HFF-Myc (cell line): Measurements from ENCODE around the gene GNRHR.
A peak's percentile ranks its signal among the peaks of the same experiment; 100 is the strongest.

Source experiments
- DNase-seq: peaks from one replicate; pipeline ENCODE4 v3.0.0-alpha.2; 2011; ENCODE audit warnings: low read depth; ENCODE audit errors: extremely low read depth
- H3K4me3 ChIP-seq: replicated peaks from 2 replicates; pipeline ENCODE4 v1.5.1; 2011; ENCODE audit warnings: low read depth, mild to moderate bottlenecking, control low read depth, low read length
- CTCF ChIP-seq: IDR thresholded peaks from 2 replicates; pipeline ENCODE4 v1.5.1; 2012; ENCODE audit warnings: mild to moderate bottlenecking, low read depth, low read length, control low read depth; ENCODE audit errors: missing control alignments

Gene GNRHR

DNA sequence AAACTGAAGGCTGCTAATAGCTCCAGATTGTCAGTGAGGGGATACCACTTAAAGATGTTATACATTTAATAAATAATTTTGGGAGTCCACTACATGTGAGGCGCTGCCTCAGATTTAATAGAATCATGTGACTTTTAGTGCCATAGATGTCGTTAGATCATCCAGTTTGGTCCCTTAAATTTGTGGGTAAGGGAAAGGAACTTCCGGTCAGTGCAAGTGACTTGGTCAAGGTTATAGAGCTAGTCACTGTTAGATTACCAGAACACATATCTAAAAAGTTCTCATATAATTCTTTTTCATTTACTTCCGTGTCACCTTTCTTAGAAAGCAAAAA, 52.7 kb downstream of the GNRHR start:
- DNase-seq, result no peak
- H3K4me3 ChIP-seq, result peak overlapping the region; percentile 75
- TF ChIP-seq CTCF, result no peak

GRCh38 chr4:67700738-67701516, 53.3 kb downstream of the GNRHR start, which contains the start of gene UBA6:
Gene UBA6, minus strand, starts transcription at chr4:67701155. Its CDS starts 36 bp downstream, at chr4:67701119.
- TF ChIP-seq CTCF, result peak; percentile 20
- H3K4me3 ChIP-seq, result peak within 1 kb of the TSS; percentile 75
- peak; percentile 96 for DNase-seq

DNA sequence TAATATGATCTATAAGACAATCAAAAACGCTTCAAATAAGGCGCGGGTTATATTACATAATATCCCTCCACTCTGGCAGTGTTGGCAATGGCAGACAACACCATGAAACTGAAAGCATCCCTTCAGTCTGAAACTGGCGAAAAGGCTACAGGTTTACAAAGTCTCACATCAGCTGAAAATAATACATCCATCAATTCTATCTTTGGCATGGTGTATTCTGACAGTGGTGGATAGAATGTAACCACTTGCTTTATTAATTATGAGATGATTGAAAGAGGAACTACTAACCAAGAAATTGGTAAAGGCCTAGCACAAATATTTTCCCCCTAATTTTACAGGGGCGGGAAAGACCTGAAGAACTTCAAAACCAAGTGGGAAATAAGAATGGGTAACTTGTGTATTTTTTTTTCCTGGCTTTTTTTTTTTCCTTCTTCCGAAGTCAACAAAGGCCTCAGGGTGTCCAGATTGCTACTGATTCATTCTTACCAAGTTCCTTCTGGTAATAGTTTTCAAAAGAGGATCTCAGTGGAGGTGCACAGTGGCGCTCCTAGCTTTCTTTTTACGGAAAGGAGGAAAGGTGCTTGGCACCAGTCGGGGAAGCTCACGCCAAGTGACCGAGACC, 54.0 kb downstream of the GNRHR start:
- H3K4me3 ChIP-seq, result peak overlapping the region; percentile 75
- no peak for DNase-seq
- no peak for TF ChIP-seq CTCF

DNA sequence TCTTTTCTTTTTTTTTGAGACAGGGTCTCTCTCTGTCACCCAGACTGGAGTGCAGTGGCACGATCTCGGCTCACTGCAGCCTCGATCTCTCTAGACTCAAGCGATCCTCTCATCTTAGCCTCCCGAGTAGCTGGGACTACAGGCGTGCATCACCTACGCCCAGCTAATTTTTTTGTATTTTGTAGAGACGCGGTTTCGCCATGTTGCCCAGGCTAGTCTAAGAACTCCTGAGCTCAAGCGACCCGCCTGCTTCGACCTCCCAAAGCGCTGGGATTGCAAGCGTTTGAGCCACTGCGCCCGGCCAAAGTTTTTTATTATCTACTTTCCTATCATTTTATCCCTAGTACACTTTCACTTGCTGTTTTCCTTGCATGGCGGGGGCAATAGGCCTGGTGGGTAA, 54.6 kb downstream of the GNRHR start:
- peak overlapping the region; percentile 75 for H3K4me3 ChIP-seq
- TF ChIP-seq CTCF, result no peak
- no peak for DNase-seq

DNA sequence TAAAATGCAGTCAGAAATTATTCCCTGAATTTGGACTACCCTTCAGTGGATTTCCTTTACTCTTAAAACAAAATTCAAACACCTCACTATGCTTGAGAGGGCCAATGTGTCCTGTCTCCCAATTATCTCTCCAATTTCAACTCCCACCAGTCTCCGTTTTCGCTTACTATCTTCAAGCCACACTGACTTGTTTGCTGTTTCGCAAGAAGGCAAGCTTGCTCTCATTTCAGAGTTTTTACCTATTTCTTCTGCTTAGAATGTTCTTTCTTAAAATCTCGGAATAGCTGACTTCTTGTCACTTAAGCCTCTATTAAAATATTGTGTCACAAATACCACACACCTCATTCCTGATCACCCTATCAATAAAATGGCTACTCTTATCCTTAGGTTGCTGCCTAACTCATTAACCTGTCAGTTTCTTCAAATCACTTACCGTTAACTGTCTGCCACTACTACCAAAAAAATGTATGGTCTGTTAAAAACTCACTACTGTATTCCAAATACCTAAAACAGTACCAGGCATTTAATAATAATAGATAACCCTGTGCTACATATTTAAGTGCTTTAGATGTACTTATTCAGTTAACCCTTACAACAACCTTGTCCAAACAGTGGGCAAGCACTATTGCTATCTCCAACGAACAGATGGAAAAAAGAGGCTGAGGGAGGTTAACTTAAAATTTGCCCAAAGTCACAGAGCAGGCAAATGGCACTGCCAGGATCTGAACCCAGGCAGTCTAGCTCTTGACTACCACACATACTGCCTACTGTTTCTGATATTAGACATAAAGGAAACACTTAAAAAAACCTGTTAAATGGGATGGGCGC, 56.1 kb downstream of the GNRHR start:
- DNase-seq, result no peak
- no peak overlapping the region for H3K4me3 ChIP-seq
- no peak for TF ChIP-seq CTCF

DNA sequence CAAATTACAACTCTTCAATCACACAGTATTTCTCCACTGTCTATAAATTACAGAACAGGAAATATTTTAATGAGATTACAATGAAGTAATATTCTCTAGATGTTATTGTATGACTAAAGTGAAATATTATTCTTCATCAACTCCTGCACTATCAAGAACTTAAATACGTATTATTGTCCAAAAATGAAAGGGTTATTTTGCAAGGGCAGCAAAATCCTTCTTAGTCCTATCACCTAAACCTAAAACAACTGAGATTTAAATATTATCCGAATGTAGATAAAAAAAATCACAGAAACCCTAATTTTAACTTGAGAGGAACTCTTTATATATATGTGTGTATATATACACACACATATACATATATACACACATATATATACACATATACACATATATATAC, 58.1 kb downstream of the GNRHR start:
- no peak for DNase-seq
- no peak overlapping the region for H3K4me3 ChIP-seq
- no peak for TF ChIP-seq CTCF
